Heart right ventricle (tissue), 16 donors: ENCODE data around the gene FAM222A. TPM values are rescaled to one million over a fixed set of nuclear protein-coding genes. Genes with fewer than 3 reads are reported as not detected.
A peak's percentile ranks its signal among the peaks of the same experiment; 100 is the strongest.

ENCODE experiments used
- ATAC-seq, 8 donors: fragments of 200-7000 bp; cut with Tn5 transposase; one replicate each; pipeline ENCODE4 v1.9.1; 2020; ENCODE audit warnings: mild to moderate bottlenecking in 8 of 8, moderate library complexity in 8 of 8, moderate number of reproducible peaks in 1 of 8
- DNase-seq, 2 donors: peaks; one replicate each; pipeline ENCODE4 v3.0.0-alpha.2; 2020
- H3K27ac ChIP-seq, 10 donors: fragments of 200-600 bp; sonication (generic) in 2 of 10; one replicate each; pipeline versions ENCODE4 v1.5.0 to v1.8.0; 2020 to 2022; ENCODE audit warnings: mild to moderate bottlenecking in 3 of 10
- H3K27me3 ChIP-seq, 7 donors: fragments of 200-600 bp; one replicate each; pipeline ENCODE4 v1.8.0; 2021 to 2022; ENCODE audit warnings: mild to moderate bottlenecking in 2 of 7
- H3K36me3 ChIP-seq, 9 donors: fragments of 200-600 bp; sonication (generic) in 1 of 9; one replicate each; pipeline versions ENCODE4 v1.5.0 to v1.8.0; 2020 to 2022; ENCODE audit warnings: mild to moderate bottlenecking in 2 of 9
- H3K4me1 ChIP-seq, 9 donors: fragments of 200-600 bp; sonication (generic) in 1 of 9; one replicate each; pipeline versions ENCODE4 v1.5.0 to v1.8.0; 2020 to 2022; ENCODE audit warnings: mild to moderate bottlenecking in 4 of 9
- H3K4me3 ChIP-seq, 10 donors: fragments of 200-600 bp; sonication (generic) in 2 of 10; one replicate each; pipeline versions ENCODE4 v1.5.0 to v1.8.0; 2020 to 2022; ENCODE audit warnings: mild to moderate bottlenecking in 7 of 10, moderate library complexity in 2 of 10
- H3K9me3 ChIP-seq, 11 donors: fragments of 200-600 bp in 10 of 11; sonication (generic) in 2 of 11; one replicate each; pipeline versions ENCODE4 v1.5.0 to v1.8.0; 2013 to 2022; ENCODE audit warnings: mild to moderate bottlenecking in 2 of 11, control low read depth in 1 of 11, moderate library complexity in 1 of 11
- CTCF ChIP-seq, 9 donors: fragments of 200-600 bp; sonication (generic) in 2 of 9; IDR thresholded peaks; one replicate each; pipeline versions ENCODE4 v1.5.0 to v1.8.0; 2021 to 2022; ENCODE audit warnings: antibody characterized with exemption in 9 of 9, mild to moderate bottlenecking in 5 of 9, moderate library complexity in 1 of 9
- WGBS, 2 donors: extraction: QIAGEN DNeasy Blood & Tissue Kit; methylation state at CpG; one replicate each; pipeline ENCODE4 v1.1.7; 2013; ENCODE audit warnings: inconsistent platforms in 1 of 2; 5-methylcytosine and 5-hydroxymethylcytosine counted together
- intact Hi-C, 10 donors: fragments of 100-400 bp; cut with DNase I; formaldehyde crosslinking; loops; one replicate each; pipeline versions ENCODE4 v1.11.1 to v1.14.2; 2022
- polyA plus RNA-seq, 2 donors: library from polyadenylated mRNA; stranded (reverse); fragments of 200-250 nt; gene quantifications; one replicate each; pipeline ENCODE4 v1.2.3, GENCODE V29; 2013
- total RNA-seq, 10 donors: library from RNA; stranded (reverse); fragmentation: NEBNext Ultra II Directional in 3 of 10; extraction: Animal tissue kit (Norgen Biotek cat#: 25700) in 3 of 10; gene quantifications; one replicate each; pipeline versions ENCODE4 v1.2.1 to v1.2.4, GENCODE V29; 2021 to 2023
- donor health status: Arrhythmogenic right ventricular cardiomyopathy.
- donor health status: ischemic (EF 13 %, LVEDD 7.1; RV severe dilation, severe dysfunction).
- donor health status: healthy with polysubstance abuse.
- donor health status: DM: no; HTN: yes; CAD: no.
- donor health status: DM: no; HTN: no; CAD: no.
- donor health status: ischemic (EF 25% LVEDD 6.9; RV normal size, moderate dysfunction).
- donor health status: ischemic (EF 25% LVEDD 5.7; RV mildly dilated, moderate dysfunction).
- donor health status: healthy.
- donor health status: DM: yes; HTN: yes; CAD: no.
- donor health status: Ischemic cardiomyopathy.
- donor health status: ischemic (EF 35%, LVEDD 5.7; RV mildly dilated, moderate dysfunction).
- donor health status: nonischemic (EF 11% LVEDD 7.7; RV severe dilation, severe dysfunction).
- donor health status: DM: yes; HTN: yes; CAD: no.
- donor health status: PGD.
- donor health status: ischemic (EF 29% LVEDD 5.4; RV normal size, mild dysfunction).
- donor health status: nonischemic (EF 23%, LVEDD 6.1; RV moderate dilation, normal function).

Gene FAM222A
- total and polyA plus RNA-seq, 12 donors, result 2.7 to 26.0 (median 7.0) TPM

- intact Hi-C loops, result loop anchor here in 9 of 10 donors (2.0 to 10.0 kb wide), 9 partner anchors 56 to 349 kb away; partner anchors contain the start of gene FAM222A (in 1 of the 9)
- Histone ChIP-seq H3K4me1 (peaks cover 0 to 12% (median 6%) of the 10 kb centered on the region in 9 donors), H3K4me3 (peak overlapping the region in 1 of 10 donors; percentile 11), H3K27ac (no peak overlapping the region), H3K9me3 (peaks cover 0 to 4% (median 0%) of the 10 kb centered on the region in 11 donors), H3K27me3 (no peaks in the 10 kb centered on the region), H3K36me3 (peaks cover 0 to under 1% (median 0%) of the 10 kb centered on the region in 9 donors)
- TF ChIP-seq CTCF (IDR thresholded peaks at IDR 0.05), result no peak
- ATAC-seq (peak in 3 of 8 donors; percentile 39 to 68 (median 42)), DNase-seq (no peak)
- 43 to 47% methylated on average over 21 of the region's 21 CpGs for WGBS, 2 donors
Measured at GRCh38 chr12:109773384-109774011, 59.9 kb downstream of the FAM222A start.

- Histone ChIP-seq H3K36me3 (no peaks in the 10 kb centered on the region), H3K4me3 (no peak overlapping the region), H3K9me3 (peaks cover 0 to 20% (median 6%) of the 10 kb centered on the region in 11 donors), H3K27ac (no peak overlapping the region), H3K27me3 (no peaks in the 10 kb centered on the region), H3K4me1 (peaks cover 0 to 12% (median 6%) of the 10 kb centered on the region in 9 donors)
- TF ChIP-seq CTCF (IDR thresholded peaks at IDR 0.05), result peak; percentile 78 to 94 (median 87)
- DNase-seq, result peak; percentile 73 to 79
- WGBS, 2 donors, result 20 to 21% methylated on average over 10 of the region's 10 CpGs
- ATAC-seq, result peak; percentile 76 to 92 (median 85)
- intact Hi-C loops, result loop anchor here (1.0 to 10.0 kb wide), 15 partner anchors 58 to 353 kb away; partner anchors contain the start of gene FAM222A (in 2 of the 10)
Measured at GRCh38 chr12:109775172-109775881, 61.7 kb downstream of the FAM222A start.

- Histone ChIP-seq H3K9me3 (peaks cover 0 to 20% (median 6%) of the 10 kb centered on the region in 11 donors), H3K27ac (peak overlapping the region in 3 of 10 donors; percentile 18 to 31 (median 27)), H3K4me3 (no peak overlapping the region), H3K27me3 (no peaks in the 10 kb centered on the region), H3K4me1 (peaks cover 0 to 12% (median 6%) of the 10 kb centered on the region in 9 donors), H3K36me3 (no peaks in the 10 kb centered on the region)
- DNase-seq, result no peak
- WGBS, 2 donors, result 24 to 32% methylated on average over 9 of the region's 9 CpGs
- intact Hi-C loops, result loop anchor here in 7 of 10 donors (5.0 to 10.0 kb wide), 8 partner anchors 59 to 354 kb away; partner anchors contain the start of gene FAM222A (in 2 of the 7)
- peak in 4 of 8 donors; percentile 45 to 55 (median 52) for ATAC-seq
- TF ChIP-seq CTCF (IDR thresholded peaks at IDR 0.05), result no peak
Measured at GRCh38 chr12:109776624-109777023, 63.0 kb downstream of the FAM222A start.

- Histone ChIP-seq H3K9me3 (peaks cover 0 to 20% (median 6%) of the 10 kb centered on the region in 11 donors), H3K4me1 (peaks cover 0 to 12% (median 6%) of the 10 kb centered on the region in 9 donors), H3K36me3 (no peaks in the 10 kb centered on the region), H3K27ac (peak overlapping the region in 1 of 10 donors; percentile 27), H3K27me3 (no peaks in the 10 kb centered on the region), H3K4me3 (no peak overlapping the region)
- WGBS, 2 donors, result 32 to 46% methylated on average over 5 of the region's 5 CpGs
- ATAC-seq (peak in 5 of 8 donors; percentile 39 to 60 (median 44)), DNase-seq (no peak)
- no peak for TF ChIP-seq CTCF (IDR thresholded peaks at IDR 0.05)
- intact Hi-C loops, result loop anchor here in 7 of 10 donors (5.0 to 10.0 kb wide), 8 partner anchors 60 to 355 kb away; partner anchors contain the start of gene FAM222A (in 2 of the 7)
Measured at GRCh38 chr12:109777544-109777943, 63.9 kb downstream of the FAM222A start.
